Measurements from ENCODE around the gene UBR7. TPM values are rescaled to one million over a fixed set of nuclear protein-coding genes. Genes with fewer than 3 reads are reported as not detected.
"Not testable (repeated sequence)": the region's sequence is repeated elsewhere in the genome, so short reads cannot be mapped to it uniquely, and the experiment has no call there.

UBR7 gene
- total RNA-seq, 1 donor from 2014 or later: 7.9 TPM

DNA sequence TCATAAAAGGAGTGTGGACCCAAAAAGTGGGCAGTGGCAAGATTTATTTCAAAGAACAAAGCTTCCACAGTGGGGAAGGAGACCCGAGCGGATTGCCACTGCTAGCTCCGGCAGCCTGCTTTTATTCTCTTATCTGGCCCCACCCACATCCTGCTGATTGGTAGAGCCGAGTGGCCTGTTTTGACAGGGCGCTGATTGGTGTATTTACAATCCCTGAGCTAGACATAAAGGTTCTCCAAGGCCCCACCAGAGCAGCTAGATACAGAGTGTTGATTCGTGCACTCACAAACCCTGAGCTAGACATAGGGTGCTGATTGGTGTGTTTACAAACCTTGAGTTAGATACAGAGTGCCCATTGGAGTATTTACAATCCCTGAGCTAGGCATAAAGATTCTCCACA lies 37.4 kb upstream of the UBR7 start:
- H3K4me3 ChIP-seq (ENCODE audit: low read depth, low read length); DNase-seq (ENCODE audit: low read depth); FAIRE-seq; H3K27me3 ChIP-seq (ENCODE audit: control insufficient read depth, insufficient read depth, low read length); H3K36me3 ChIP-seq (ENCODE audit: control insufficient read depth, insufficient read depth, low read length): not testable (repeated sequence)

DNA sequence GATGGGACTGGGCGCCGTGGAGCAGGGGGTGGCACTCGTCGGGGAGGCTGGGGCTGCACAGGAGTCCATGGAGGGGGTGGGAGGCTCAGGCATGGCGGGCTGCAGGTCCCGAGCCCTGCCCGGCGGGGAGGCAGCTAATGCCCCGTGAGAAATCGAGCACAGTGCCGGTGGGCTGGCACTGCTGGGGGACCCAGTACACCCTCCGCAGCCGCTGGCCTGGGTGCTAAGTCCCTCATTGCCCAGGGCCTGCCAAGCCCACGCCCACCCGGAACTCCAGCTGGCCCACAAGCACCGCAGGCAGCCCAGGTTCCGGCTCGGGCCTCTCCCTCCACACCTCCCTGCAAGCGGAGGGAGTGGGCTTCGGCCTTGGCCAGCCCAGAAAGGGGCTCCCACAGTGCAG lies 36.9 kb upstream of the UBR7 start:
- not testable (repeated sequence) for H3K27me3 ChIP-seq (ENCODE audit: control insufficient read depth, insufficient read depth, low read length); FAIRE-seq; DNase-seq (ENCODE audit: low read depth); H3K4me3 ChIP-seq (ENCODE audit: low read depth, low read length); H3K36me3 ChIP-seq (ENCODE audit: control insufficient read depth, insufficient read depth, low read length)

DNA sequence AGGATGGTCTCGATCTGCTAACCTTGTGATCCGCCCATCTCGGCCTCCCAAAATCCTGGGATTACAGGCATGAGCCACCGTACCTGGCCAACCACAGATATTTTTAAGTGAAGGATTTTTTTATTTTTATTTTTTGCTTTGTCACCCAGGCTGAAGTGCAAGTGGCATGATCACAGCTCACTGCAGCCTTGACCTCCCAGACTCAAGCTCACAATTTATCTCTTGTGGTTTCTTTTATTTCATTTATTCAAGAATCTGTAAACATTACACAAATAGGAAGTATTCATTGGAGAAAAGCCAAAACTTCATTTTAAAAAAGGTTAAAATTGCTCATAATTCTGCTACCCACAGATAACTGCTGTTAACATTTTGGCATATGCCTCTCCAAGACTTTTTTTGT lies 35.7 kb upstream of the UBR7 start:
- FAIRE-seq (no peak), DNase-seq (ENCODE audit: low read depth) (no peak)
- Histone ChIP-seq H3K27me3 (ENCODE audit: control insufficient read depth, insufficient read depth, low read length) (no peaks in the 10 kb centered on the region), H3K4me3 (ENCODE audit: low read depth, low read length) (no peak overlapping the region), H3K36me3 (ENCODE audit: control insufficient read depth, insufficient read depth, low read length) (no peaks in the 10 kb centered on the region)
- TF ChIP-seq, protein P1, sequence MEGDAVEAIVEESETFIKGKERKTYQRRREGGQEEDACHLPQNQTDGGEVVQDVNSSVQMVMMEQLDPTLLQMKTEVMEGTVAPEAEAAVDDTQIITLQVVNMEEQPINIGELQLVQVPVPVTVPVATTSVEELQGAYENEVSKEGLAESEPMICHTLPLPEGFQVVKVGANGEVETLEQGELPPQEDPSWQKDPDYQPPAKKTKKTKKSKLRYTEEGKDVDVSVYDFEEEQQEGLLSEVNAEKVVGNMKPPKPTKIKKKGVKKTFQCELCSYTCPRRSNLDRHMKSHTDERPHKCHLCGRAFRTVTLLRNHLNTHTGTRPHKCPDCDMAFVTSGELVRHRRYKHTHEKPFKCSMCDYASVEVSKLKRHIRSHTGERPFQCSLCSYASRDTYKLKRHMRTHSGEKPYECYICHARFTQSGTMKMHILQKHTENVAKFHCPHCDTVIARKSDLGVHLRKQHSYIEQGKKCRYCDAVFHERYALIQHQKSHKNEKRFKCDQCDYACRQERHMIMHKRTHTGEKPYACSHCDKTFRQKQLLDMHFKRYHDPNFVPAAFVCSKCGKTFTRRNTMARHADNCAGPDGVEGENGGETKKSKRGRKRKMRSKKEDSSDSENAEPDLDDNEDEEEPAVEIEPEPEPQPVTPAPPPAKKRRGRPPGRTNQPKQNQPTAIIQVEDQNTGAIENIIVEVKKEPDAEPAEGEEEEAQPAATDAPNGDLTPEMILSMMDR (IDR thresholded peaks at IDR 0.05; ENCODE audit: insufficient read depth, low read length, severe bottlenecking): no peak

DNA sequence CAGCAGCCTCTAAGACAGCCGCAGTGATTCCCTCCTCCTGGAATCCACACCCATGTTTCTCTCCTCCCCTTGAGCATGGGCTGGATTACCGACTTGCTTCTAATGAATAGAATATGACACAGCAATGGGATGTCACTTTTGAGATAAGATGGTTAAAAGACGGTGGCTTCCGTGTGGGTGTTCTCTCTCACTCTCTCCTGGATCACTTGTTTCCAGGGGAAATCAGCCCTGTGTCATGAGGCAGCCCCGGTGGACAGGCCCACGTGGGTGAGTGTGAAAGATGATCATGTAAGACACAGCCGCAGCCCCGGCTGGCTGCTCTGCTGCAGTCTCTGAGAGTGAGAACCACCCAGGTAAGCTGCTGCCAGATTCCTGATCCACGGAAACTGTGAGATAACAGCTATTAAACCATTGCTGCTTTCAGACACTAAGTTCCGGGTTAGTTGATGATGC lies 33.1 kb upstream of the UBR7 start:
- Histone ChIP-seq H3K4me3 (ENCODE audit: low read depth, low read length) (no peak overlapping the region), H3K27me3 (ENCODE audit: control insufficient read depth, insufficient read depth, low read length) (no peaks in the 10 kb centered on the region), H3K36me3 (ENCODE audit: control insufficient read depth, insufficient read depth, low read length) (no peaks in the 10 kb centered on the region)
- DNase-seq (ENCODE audit: low read depth): peak; percentile 37
- FAIRE-seq: no peak
- TF ChIP-seq, protein P1 (IDR thresholded peaks at IDR 0.05; ENCODE audit: insufficient read depth, low read length, severe bottlenecking): no peak

DNA sequence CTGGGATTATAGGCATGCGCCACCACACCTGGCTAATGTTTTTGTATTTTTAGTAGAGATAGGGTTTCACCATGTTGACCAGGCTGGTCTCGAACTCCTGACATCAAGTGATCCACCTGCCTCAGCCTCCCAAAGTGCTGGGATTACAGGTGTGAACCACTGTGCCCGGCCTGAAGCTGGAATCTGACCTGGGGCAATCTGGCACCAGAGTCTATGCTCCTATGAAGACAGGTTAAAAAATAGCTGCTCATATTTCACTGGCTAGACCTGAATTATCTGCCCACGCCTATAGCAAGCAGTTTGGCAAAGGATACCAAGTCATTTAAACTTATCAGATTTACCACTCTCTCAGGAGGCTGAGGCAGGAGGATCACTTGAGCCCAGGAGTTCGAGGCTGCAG lies 32.3 kb upstream of the UBR7 start:
- H3K36me3 ChIP-seq (ENCODE audit: control insufficient read depth, insufficient read depth, low read length); H3K4me3 ChIP-seq (ENCODE audit: low read depth, low read length); DNase-seq (ENCODE audit: low read depth); H3K27me3 ChIP-seq (ENCODE audit: control insufficient read depth, insufficient read depth, low read length); FAIRE-seq: not testable (repeated sequence)

DNA sequence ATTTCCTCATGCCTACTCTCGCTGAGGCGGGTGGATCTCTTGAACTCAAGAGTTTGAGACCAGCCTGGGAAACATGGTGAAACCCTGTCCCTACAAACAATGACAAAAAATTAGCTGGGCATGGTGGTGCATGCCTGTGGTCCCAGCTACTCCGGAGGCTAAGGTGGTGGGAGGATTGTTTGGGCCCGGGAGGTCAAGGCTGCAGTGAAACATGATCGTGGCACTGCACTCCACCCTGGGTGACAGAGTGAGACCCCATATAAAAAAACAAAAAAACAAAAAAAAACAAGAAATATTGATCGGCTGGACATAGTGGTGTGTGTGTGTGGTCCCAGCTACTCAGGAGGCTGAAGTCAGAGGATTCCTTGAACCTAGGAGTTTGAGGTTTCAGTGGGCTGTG lies 31.6 kb upstream of the UBR7 start:
- Histone ChIP-seq H3K36me3 (ENCODE audit: control insufficient read depth, insufficient read depth, low read length) (no peaks in the 10 kb centered on the region), H3K27me3 (ENCODE audit: control insufficient read depth, insufficient read depth, low read length) (no peaks in the 10 kb centered on the region), H3K4me3 (ENCODE audit: low read depth, low read length) (no peak overlapping the region)
- FAIRE-seq (no peak), DNase-seq (ENCODE audit: low read depth) (no peak)
- TF ChIP-seq, protein P1 (IDR thresholded peaks at IDR 0.05; ENCODE audit: insufficient read depth, low read length, severe bottlenecking): no peak

DNA sequence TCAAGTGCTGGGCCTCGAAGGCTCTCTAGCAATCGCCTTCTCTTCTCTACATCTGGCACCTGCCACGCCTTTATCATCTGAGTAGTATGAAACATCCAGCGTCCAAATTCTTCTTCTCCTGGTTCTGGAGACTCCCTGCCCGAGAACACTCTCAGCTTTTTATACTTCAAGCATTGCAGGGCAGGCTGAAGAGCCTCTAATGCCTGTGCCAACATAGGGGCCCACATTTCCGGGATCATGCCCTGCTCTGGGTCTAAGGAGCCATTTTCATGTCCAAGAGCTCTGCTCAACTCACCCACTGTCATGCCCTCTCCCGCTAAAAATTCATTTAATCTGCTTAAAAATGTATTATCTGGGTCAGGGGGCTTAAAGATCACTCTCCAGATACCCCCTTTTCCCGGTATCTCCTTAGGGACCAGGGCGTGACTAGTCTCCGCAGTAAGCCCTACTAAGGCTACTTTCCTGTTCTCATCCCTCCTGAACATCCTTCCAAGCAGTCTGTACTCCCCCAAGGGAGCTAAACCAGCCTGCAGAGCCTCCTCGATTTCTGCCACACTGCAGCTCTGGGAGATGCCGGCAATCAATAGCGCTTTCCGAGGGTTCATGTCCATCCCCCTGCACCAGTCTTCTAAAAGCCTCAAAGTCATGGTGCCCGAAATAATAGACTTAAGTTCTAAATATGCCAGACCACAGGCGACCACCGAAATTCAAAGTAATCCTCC lies 23.3 kb upstream of the UBR7 start:
- TF ChIP-seq, protein P1 (IDR thresholded peaks at IDR 0.05; ENCODE audit: insufficient read depth, low read length, severe bottlenecking): no peak
- FAIRE-seq (no peak), DNase-seq (ENCODE audit: low read depth) (no peak)
- Histone ChIP-seq H3K36me3 (ENCODE audit: control insufficient read depth, insufficient read depth, low read length) (peaks cover 4% of the 10 kb centered on the region), H3K27me3 (ENCODE audit: control insufficient read depth, insufficient read depth, low read length) (no peaks in the 10 kb centered on the region), H3K4me3 (ENCODE audit: low read depth, low read length) (peak overlapping the region; percentile 81)
